Measurements from ENCODE around the gene HDAC6.

HDAC6 gene

GRCh38 chrX:48770296-48770695, 31.6 kb upstream of the HDAC6 start:
- DNase-seq (ENCODE audit: low read depth) = no peak
- TF ChIP-seq CTCF (IDR thresholded peaks at IDR 0.05; ENCODE audit: low read depth, low read length, missing control alignments) = no peak
- H3K4me3 ChIP-seq (ENCODE audit: low read depth, low read length) = no peak overlapping the region

GRCh38 chrX:48772602-48773001, 29.3 kb upstream of the HDAC6 start:
- TF ChIP-seq CTCF (IDR thresholded peaks at IDR 0.05; ENCODE audit: low read depth, low read length, missing control alignments) = no peak

GRCh38 chrX:48776818-48777439, 24.9 kb upstream of the HDAC6 start:
- no peak for TF ChIP-seq CTCF (IDR thresholded peaks at IDR 0.05; ENCODE audit: low read depth, low read length, missing control alignments)
- no peak for DNase-seq (ENCODE audit: low read depth)
- no peak overlapping the region for H3K4me3 ChIP-seq (ENCODE audit: low read depth, low read length)

More at GRCh38 chrX:48772602-48773001, 29.3 kb upstream of the HDAC6 start:
- H3K4me3 ChIP-seq (ENCODE audit: low read depth, low read length) = no peak overlapping the region
- no peak for DNase-seq (ENCODE audit: low read depth)

GRCh38 chrX:48779399-48779798, 22.5 kb upstream of the HDAC6 start:
- TF ChIP-seq CTCF (IDR thresholded peaks at IDR 0.05; ENCODE audit: low read depth, low read length, missing control alignments) = no peak
- H3K4me3 ChIP-seq (ENCODE audit: low read depth, low read length) = no peak overlapping the region
- no peak for DNase-seq (ENCODE audit: low read depth)

- no peak overlapping the region for H3K4me3 ChIP-seq (ENCODE audit: low read depth, low read length)
- no peak for TF ChIP-seq CTCF (IDR thresholded peaks at IDR 0.05; ENCODE audit: low read depth, low read length, missing control alignments)
- DNase-seq (ENCODE audit: low read depth) = no peak
These were observed 20.2 kb upstream of the HDAC6 start for GRCh38 chrX:48781705-48782104.

- no peak overlapping the region for H3K4me3 ChIP-seq (ENCODE audit: low read depth, low read length)
- TF ChIP-seq CTCF (IDR thresholded peaks at IDR 0.05; ENCODE audit: low read depth, low read length, missing control alignments) = no peak
- DNase-seq (ENCODE audit: low read depth) = no peak
These were observed 19.7 kb upstream of the HDAC6 start for GRCh38 chrX:48782216-48782615.

- TF ChIP-seq CTCF (IDR thresholded peaks at IDR 0.05; ENCODE audit: low read depth, low read length, missing control alignments) = no peak
- H3K4me3 ChIP-seq (ENCODE audit: low read depth, low read length) = no peak overlapping the region
- DNase-seq (ENCODE audit: low read depth) = no peak
These were observed 19.1 kb upstream of the HDAC6 start for GRCh38 chrX:48782795-48783194.

Data from GM12864 (cell line).